ENCODE data around the gene ATG2A.

ATG2A gene

DNA sequence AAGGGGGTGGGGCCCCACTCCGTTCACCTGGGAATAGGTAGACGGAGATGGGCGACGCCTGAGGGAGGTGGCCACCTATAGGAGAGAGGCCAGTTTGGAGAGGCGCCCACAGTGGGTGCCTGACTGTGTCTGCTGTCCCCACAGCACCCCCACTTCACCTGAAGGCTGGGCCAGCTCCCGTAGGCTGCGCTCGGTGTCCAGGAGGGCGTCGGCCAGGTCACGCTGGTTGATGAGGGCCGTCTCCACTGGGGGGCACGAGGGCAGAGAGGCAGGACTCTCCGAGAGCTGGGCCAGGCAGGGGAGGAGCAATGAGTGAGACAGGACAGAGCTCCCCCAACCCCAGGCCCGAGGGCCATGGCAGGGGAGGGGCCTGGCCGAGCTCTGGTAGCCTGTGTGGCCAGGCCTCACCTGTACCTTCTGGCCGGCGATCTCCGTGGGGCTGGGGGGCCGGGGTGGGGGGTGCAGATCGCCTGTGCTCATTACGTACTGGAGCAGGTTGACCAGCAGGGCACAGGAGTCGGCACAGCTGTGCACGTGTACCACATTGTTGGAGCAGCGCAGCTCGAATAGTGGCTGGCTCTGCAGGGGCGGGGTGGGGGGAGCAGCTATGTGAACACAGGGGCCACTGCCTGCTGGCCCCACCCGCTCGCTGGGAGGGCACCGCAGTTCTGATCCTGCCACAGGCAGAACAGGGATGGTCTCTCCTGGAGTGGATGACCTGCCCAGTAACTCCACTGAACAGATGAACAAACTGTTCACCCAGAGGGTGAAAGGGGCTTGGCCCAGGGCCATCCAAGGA is 14.7 kb downstream of the ATG2A start:
- DNase-seq (ENCODE audit: low read depth): no peak

DNA sequence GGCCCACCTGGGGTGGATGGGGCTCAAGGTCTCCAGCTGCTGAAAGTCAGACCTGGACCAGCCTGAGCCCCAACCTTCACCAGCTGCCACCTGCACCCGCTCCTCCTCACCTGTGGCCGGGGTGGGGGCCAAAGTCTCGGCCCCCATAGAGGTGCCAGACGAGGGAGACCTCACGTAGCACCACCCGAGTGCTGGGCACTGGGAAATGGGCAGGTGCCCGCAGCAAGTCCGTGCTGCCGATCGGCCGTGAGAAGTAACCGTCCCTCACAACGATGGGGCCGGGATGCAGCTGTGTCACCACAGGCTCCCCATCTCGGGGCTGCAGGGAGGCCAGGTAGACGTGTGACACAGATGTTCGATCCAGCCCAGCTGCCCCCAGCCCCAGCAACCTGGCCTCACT is 16.2 kb downstream of the ATG2A start:
- no peak for DNase-seq (ENCODE audit: low read depth)

DNA sequence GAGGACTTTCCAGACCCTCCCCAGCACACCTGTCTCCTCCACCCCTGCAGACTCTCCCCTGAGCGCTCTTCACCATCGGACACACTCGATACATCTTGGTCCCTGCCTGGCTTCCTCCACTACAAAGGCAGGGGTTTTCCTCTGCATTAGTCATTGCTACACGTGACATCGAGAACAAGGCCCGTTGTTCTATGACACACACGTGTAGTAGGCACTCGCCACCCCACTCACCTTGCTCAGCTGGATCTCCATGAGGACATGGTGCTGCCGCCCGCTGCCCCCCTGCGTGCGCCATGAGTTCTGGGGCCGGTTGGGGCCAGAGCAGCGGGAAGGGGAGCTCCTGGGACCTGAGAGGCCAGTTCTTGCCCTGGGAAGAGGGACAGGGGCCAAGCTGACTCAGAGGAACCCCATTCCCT is 16.7 kb downstream of the ATG2A start:
- DNase-seq (ENCODE audit: low read depth): no peak

DNA sequence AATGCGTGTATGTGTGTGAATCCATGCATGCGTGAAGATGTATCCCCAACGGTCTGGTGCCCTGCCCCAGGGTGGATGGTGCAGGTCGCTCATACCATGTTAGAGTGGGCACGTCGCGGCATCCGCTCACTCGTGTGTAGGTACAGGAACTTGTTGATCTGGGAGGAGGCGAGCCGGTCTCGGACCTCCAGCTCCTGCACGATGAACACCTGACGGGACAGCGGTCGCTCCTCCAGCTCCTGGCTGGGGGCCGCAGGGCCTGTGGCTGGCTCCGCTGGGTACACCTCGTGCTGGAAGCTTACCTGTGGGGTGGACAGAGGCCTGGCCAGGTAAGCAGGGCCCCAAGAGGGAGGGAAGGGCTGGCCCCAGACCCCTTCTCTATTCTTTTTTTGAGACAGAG is 18.5 kb downstream of the ATG2A start:
- DNase-seq (ENCODE audit: low read depth): no peak

DNA sequence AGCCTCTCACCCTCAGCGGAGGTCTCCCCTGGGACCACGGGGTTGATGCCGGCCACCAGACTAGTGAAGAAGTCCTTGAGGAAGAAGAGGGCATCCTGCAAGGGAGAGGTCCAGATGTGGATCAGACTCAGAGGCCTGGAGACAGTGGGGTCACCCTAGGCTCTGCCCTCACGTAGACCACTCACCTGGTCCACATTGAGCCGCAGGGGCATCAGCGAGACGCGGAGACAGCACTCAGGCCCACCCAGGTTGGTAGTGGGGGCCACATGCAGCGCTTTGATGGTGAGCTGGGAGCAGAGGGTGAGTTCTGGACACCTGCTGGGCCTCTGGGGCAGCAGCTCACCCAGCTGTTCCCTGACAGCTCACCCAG is 18.9 kb downstream of the ATG2A start:
- DNase-seq (ENCODE audit: low read depth): no peak

DNA sequence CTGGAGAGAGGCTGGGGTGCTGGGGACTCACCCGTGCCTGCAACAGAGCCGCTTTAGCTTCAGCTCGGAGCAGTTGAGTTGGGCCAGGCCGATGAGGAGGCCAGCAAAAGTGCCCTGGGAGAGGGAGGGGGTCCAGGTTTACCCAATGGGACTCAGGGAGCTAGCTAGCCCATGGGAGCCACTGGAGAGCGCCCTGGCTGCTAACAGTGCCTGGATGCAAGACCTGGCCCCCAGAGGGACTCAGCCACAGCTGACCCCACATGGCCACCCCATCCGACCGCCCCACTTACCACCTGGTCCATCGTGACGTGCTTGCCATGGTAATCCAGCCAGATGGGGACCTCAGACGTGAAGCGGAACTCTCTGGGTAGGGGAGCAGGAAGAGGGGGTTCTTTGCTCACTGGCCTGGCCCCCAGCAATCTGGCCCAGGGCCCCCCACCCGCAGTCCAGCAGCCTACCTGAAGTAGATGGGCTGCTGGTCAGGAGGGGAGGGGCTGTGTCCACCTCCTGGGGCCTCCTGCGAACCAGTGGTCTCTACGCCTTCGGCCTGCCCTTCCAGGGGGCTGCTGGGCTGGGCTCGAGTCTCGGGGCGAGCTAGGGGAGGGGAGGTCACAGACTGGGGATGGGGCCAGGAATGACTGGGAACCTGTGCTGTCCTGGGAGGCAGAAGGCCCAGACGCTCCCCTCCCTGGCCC is 19.5 kb downstream of the ATG2A start:
- no peak for DNase-seq (ENCODE audit: low read depth)

DNA sequence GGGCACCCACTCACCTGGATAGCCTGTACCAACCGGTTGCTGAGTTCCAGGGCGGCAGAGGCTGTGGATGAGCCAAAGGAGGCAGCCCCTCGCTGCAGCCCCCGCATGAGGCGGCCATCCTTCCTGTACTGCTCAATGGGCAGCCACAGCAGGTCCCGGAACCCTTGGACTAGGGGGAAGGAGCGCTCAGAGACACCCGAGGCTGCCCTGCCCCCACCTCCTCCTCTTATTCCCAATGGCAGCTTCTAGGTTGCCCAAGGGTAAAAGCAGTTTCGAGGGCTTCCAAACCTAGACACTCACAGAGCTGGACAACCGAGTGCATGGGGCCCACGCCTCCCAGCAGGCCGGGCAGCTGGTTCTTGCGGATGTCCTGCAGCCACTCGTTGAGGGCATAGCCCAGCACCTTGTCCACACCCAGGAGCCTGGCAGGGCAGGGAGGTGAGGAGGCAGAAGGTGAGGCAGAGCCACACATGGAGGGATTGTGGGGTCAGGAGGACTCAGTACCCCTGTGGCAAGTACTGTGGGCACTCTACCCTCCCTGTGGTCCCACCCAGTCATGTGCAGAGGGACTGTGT is 20.5 kb downstream of the ATG2A start:
- DNase-seq (ENCODE audit: low read depth): no peak

DNA sequence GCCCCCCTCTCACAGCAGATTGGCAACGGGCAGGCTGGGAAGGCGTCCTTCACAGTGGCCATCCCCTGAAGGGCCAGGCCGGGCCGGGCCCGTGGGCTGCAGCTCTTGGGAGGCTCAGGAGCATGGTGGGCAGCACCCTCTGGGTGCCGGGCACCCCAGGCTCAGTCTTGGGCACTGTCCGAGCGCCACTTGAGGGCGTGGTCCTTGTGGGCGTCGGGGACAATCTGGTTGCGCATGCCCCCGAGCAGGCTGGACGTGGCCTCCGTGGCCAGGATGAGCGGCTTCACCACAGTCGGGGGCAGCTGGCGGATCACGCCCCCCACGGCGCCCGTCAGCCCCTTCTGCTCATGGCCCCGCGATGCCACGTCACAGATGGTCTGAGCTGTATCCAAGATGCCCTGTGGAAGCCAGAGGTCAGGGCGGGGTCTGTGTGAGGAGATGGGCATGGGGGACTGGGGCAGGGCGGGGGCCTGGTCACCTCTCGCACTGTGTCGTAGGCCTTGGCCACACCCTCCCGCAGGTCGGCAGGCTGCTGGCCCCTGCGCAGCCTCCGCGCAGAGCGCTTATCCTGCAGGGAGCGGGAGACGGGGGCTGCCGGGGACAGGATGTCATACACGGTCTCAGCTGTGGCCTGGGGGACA is 22.1 kb downstream of the ATG2A start:
- no peak for DNase-seq (ENCODE audit: low read depth)

DNA sequence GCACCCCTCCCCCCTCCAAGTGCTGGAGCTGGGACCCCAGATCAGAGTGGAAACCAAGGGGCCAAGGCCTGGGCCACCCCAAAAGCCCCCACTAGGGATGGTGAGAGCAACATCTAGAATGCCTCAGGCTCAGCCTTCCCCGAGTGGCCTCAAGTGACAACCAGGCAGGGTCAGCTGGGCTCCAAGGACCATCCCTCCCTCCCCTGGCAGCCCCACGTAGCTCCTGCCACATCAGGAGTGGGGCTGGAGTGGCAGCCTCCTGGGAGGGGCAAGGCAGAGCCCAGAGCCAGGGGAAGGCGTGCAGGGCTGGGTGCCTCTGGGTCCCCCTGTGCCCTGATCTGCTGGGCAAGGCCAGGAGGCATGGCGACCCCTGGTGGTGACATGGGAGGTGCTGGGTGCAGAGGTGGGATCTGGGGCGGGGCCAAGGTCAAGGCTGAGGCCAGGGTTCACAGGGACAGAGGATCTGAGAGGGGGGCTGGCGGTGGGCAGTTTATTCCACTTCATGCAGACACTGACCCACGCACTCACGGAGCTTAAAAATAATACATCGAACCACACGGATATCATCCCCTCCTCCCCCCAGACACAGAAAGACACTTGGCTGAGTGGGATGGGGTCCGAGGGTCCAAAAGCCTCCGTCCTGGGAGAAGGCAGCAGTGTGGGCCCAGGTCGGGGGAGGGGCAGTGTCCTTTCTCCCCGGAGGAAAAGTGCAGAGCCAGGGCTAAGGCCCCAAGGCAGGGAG is 22.8 kb downstream of the ATG2A start:
- no peak for DNase-seq (ENCODE audit: low read depth)

DNA sequence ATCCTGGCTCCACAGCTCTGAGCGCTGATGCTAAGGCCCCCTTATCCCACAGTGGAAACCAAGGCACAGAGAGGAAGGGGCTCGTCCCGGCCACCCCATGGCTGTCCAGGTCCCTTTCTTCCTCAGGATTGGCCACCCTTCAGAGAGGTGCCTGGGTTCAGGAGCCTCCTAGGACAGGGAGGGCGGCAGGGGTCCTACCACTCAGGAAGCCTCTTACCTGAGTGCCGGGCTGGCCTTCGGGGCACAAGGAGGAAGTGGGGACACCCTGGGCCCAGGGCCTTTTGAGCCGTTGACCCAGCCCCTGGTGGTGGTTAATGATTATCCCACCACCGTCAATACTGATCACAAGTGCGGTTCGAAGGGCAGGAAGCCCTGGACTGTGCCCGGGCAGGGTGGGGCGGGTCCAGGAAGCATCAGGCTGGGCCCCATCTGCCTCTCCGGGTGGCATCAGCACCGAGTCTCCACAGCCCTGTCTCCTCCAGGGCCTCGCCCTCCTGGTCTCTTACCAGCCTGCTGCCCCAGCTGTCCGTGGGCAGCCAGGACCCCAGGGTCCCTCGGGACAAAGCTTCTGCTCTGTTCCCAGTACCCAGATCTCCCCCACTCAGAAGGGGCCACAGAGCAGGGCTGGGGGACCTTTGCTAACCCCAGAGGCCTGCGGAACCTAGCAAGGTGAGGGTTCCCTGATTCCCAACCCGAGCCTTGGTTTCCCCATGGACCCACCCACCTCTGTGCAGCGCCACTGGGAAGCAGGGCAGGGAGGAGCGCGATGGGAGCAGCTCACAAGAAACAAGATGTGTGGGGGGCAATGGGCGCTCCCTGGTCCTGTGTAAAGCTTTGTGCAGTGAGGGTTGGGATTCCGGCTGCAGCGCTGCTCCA is 23.6 kb downstream of the ATG2A start:
- no peak for DNase-seq (ENCODE audit: low read depth)

DNA sequence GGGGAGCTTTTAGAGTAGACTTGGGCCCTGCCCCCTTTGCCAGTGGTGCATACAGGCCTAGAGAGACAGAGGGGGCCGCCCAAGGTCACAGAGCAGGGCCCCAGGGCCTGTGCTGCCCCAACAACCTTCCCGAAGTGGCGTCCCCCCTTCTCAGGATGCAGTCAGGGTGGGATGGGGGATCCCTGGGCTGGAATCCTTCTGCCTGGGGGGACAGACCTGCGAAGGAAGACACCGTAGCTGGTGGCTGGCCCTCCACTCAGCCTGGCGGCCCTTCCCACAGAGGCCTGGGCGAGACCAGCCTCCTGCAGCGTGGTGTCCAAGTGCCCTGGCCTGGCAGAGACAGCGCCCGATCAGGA is 24.2 kb downstream of the ATG2A start:
- DNase-seq (ENCODE audit: low read depth): no peak

DNA sequence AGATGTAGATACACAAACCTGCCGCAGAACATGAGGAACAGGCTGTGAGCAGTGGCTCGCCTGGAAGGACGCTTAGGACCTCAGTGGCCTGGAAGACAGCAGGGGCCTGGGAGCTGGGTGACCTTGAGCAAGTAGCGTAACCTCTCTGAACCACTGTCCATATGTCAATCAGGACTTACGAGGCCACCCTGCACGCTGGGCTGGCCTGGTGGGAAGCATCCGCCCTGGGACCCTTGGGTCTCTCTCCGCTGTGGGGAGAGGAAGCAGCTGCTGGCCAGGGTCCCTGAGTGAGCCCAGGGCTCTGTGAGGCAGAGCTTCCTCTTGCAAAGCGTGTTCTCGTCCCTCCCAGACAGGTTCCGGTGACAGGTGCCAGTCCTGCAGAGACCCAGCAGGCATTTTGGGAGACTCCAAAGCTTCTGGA is 24.6 kb downstream of the ATG2A start:
- DNase-seq (ENCODE audit: low read depth): no peak

DNA sequence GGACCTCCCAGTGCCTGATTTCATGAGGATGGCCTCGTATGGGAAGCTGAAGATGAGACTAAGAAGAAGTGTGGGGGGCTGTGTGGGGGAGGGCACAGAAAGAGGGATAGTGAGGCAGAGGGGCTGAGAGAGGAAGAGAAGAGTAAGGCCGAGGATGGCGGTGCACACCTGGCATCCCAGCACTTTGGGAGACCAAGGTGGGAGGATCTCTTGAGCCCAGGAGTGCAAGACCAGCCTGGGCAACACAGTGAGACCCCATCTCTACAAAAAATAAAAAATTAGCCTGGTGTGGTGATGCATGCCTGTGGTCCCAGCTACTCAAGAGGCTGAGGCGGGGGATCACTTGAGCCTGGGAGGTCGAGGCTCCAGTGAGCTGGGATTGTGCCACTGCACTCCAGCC is 25.1 kb downstream of the ATG2A start:
- DNase-seq (ENCODE audit: low read depth): no peak

DNA sequence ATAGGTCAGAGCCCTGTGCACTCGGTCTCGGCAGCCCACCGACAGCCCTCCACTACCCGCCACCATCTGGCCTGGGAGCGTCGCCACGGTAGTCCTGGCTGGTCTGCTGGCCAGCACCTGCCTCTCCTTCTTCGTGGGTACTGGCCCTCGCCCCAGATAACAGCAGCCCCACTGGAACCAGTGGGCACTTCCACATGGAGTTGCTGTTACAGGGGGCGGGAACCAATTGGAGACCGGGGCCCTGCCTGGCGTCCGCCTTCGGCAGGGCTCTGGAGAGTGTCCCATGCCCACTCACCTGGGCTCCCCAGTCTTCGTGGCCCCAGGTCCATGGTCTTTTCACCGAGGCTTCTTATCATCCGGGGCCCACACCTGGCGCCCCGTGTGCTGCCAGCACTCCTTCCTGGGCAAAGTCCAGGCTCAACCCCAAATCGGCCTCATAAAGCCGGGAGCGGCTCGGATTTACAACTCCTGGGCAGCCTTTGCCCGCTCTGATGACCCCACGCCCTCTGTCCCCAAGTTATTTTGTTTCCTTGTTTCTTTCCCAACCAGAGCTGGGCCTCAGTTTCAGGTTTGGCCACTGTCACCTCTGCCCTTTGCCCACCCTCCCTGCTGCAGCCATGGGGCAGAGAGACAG is 25.7 kb downstream of the ATG2A start:
- no peak for DNase-seq (ENCODE audit: low read depth)

DNA sequence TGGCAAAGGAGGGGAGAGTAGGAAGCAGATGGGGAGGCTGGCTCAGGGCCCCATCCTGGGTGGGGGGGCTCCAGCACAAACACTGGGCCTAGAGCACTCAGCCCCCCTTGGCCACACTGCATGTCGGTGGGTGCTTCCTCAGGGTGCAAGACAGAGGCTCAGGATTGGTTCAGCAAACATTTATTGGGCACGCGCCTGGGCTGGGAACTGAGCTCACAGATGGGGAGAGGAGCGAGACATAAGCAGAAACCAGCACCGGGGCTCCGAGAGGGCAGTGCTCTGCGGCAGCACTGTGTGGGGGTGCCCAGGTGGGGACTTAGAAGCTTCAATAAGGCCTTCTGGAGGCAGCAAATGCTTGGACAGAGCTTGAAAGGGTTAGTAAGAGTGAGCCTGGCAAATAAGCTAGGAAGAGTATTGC is 26.5 kb downstream of the ATG2A start:
- no peak for DNase-seq (ENCODE audit: low read depth)

DNA sequence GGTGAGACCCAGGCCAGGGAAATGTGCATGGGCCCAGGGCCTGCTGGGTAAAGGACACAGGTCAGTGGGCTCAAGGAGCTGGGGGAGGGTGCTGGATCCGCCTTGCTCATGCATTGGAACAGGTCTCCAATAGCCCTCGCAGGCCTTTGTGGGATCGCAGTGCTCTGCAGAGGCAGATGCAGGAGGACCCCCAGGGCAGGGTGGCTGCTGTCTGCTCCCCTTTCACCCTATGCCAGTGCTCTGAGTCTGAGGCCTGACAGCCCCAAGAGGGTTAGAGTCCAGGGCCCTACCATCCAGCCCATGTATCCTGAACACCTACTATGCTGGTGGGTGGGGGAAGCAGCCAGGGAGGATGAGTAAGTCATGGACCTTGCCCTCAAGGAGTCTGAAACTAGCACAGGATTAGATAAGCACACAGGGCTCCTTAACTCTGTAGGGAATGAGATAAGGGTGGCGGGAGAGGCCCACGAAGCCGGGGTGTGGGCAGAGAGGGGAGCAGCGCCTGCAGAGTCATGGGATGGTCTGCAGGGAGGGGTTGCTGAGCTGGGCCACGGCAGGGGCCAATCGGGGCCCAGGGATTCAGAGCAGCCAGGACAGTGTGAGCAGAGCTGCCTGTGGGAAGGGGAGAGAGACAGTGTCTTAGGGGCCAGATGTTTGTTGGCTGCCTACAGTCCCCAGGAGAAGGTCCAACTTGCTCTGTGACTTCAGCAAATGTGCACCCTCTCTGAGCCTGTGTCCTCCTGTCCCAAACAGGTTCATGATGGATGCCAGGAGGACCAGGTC is 28.1 kb downstream of the ATG2A start:
- DNase-seq (ENCODE audit: low read depth): no peak

DNA sequence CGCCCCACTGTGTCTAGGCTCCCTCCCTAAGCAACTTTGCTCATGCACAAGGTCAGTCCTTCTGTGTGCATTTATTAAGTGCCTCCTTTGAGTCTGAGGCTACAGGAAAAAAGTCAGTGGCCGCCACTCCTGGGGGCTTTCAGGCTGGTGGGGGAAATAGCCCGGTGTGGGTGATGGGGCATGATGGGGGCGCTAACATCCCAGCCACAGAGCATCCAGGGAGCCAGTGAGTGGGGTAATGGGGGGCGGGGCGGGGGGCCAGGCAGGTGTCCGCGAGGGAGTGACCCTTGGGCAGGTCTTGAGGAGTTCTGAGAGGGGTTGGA is 28.6 kb downstream of the ATG2A start:
- DNase-seq (ENCODE audit: low read depth): no peak

DNA sequence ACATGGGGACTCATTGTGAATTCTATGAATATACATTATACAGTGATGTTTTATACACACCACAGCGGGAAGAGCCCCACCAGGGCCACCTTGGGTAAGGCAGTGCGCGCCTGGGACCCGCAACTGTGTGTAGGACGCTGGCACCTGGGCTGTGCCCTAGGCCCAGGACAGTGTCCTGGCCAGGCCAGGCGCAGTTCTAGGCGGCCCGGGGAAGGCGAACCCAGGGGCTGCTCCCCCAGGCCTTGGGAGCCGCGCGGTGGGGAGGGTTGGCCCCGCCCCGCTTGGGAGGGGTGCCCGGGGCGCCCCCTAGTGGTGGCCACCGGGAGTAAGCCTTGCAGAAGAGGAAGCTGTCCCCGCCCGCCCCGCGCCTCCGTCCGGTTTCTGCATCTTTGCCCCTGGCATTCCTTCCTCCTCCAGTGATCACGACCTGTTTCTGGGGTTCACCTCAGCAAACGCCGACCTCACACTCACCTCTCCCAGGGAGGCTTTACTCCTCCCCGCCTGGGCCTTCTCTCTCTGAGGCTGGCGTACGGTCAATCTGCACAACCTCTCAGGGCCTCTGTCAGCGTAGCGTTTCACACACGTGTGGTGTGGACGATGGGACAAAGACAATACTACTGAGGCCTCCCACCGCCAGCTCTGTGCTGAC is 29.1 kb downstream of the ATG2A start:
- no peak for DNase-seq (ENCODE audit: low read depth)

DNA sequence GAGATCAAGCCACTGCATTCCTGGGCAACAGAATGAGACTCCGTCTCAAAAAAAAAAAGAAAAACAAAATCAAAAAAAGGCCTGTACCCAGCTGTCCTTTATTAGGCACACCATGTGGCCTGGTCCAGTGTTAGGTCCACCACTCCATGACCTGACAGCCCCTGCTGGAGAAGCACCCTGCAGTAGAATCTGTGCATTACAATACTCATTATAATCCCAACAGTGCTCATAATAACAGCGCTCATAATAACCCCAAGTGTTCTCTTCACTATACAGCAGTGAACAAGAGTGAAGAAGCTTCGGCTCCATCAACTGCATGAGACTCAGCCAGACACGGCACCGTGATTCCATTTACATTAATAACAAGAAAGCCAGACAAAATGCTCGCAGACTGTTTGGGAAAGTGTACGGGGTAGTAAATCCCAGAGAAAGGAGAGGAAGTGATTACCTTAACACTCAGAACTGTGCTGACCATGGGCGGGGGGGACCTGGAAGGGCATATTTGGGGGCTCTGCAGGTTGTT is 29.7 kb downstream of the ATG2A start:
- DNase-seq (ENCODE audit: low read depth): no peak

Measured in GM04503 (cell line).